HFFc6 (cell line): Measurements from ENCODE around the gene ARHGAP23. TPM values are rescaled to one million over a fixed set of nuclear protein-coding genes. Genes with fewer than 3 reads are reported as not detected.

Source experiments
- DNase-seq: peaks from one replicate; pipeline ENCODE4 v3.0.0-alpha.2; 2018
- H3K27ac Mint-ChIP-seq: 2 replicates; pipeline ENCODE4 v1.8.0; 2020; ENCODE audit warnings: mild to moderate bottlenecking, mixed read lengths
- H3K27me3 Mint-ChIP-seq: 2 replicates; pipeline ENCODE4 v1.8.0; 2021; ENCODE audit warnings: mild to moderate bottlenecking, moderate library complexity, mixed read lengths; ENCODE audit not compliant: insufficient read depth
- H3K36me3 Mint-ChIP-seq: 2 replicates; pipeline ENCODE4 v1.8.0; 2021; ENCODE audit warnings: low read depth, mixed read lengths
- H3K4me1 Mint-ChIP-seq: 2 replicates; pipeline ENCODE4 v1.8.0; 2020; ENCODE audit warnings: low read depth, mixed read lengths
- H3K4me3 Mint-ChIP-seq: 2 replicates; pipeline ENCODE4 v1.8.0; 2020; ENCODE audit warnings: mild to moderate bottlenecking, moderate library complexity, mixed read lengths
- H3K9me3 Mint-ChIP-seq: 2 replicates; pipeline ENCODE4 v1.8.0; 2020; ENCODE audit warnings: mild to moderate bottlenecking, mixed read lengths
- CTCF ChIP-seq: fragments of 200-600 bp; sonication (generic); IDR thresholded peaks from 2 replicates; pipeline ENCODE4 v1.5.0; 2021; ENCODE audit warnings: antibody characterized with exemption, mild to moderate bottlenecking
- total RNA-seq, 6 experiments: library from RNA; stranded (reverse); fragmentation: NEBNext Ultra II Directional; extraction: Animal tissue kit (Norgen Biotek cat#: 25700); gene quantifications; 2 replicates in 1 of 6; 3 replicates in 5 of 6; pipeline ENCODE4 v1.2.3, GENCODE V29; 2021

Gene ARHGAP23
- total RNA-seq, 6 experiments from 2014 or later = 206 to 231 (median 224) TPM

GRCh38 chr17:38440614-38441397 is 12.5 kb downstream of the ARHGAP23 start:
- H3K4me3 Mint-ChIP-seq = no peak overlapping the region
- peaks cover 27% of the 10 kb centered on the region for H3K4me1 Mint-ChIP-seq
- H3K27me3 Mint-ChIP-seq = no peaks in the 10 kb centered on the region; the same call in 1 of the 2 replicates
- H3K9me3 Mint-ChIP-seq = no peaks in the 10 kb centered on the region
- no peak for TF ChIP-seq CTCF
- DNase-seq = no peak
- H3K27ac Mint-ChIP-seq = no peak overlapping the region
- H3K36me3 Mint-ChIP-seq = no peaks in the 10 kb centered on the region; the same call in 1 of the 2 replicates

- no peak for TF ChIP-seq CTCF
- H3K4me1 Mint-ChIP-seq = peaks cover 27% of the 10 kb centered on the region
- H3K27me3 Mint-ChIP-seq = no peaks in the 10 kb centered on the region; the same call in 1 of the 2 replicates
- H3K9me3 Mint-ChIP-seq = no peaks in the 10 kb centered on the region
- DNase-seq = no peak
- no peak overlapping the region for H3K4me3 Mint-ChIP-seq
- H3K36me3 Mint-ChIP-seq = no peaks in the 10 kb centered on the region; the same call in 1 of the 2 replicates
- H3K27ac Mint-ChIP-seq = no peak overlapping the region
Measured at GRCh38 chr17:38441429-38442061, 13.3 kb downstream of the ARHGAP23 start.

- H3K9me3 Mint-ChIP-seq = no peaks in the 10 kb centered on the region
- no peak for DNase-seq
- peak overlapping the region; percentile 30 for H3K27ac Mint-ChIP-seq
- no peaks in the 10 kb centered on the region; the same call in 1 of the 2 replicates for H3K36me3 Mint-ChIP-seq
- no peak for TF ChIP-seq CTCF
- peaks cover 30% of the 10 kb centered on the region for H3K4me1 Mint-ChIP-seq
- no peaks in the 10 kb centered on the region; the same call in 1 of the 2 replicates for H3K27me3 Mint-ChIP-seq
- no peak overlapping the region; the same call in 1 of the 2 replicates for H3K4me3 Mint-ChIP-seq
Measured at GRCh38 chr17:38442548-38442947, 14.3 kb downstream of the ARHGAP23 start.

GRCh38 chr17:38443356-38444031 is 15.2 kb downstream of the ARHGAP23 start:
- Mint-ChIP-seq H3K27ac (peak overlapping the region; percentile 43; the same call in 1 of the 2 replicates), H3K27me3 (no peaks in the 10 kb centered on the region; the same call in 1 of the 2 replicates), H3K4me3 (no peak overlapping the region), H3K4me1 (peaks cover 40% of the 10 kb centered on the region), H3K36me3 (no peaks in the 10 kb centered on the region; the same call in 1 of the 2 replicates), H3K9me3 (no peaks in the 10 kb centered on the region)
- TF ChIP-seq CTCF = no peak
- DNase-seq = no peak

- Mint-ChIP-seq H3K9me3 (no peaks in the 10 kb centered on the region), H3K27me3 (no peaks in the 10 kb centered on the region; the same call in 1 of the 2 replicates), H3K27ac (peak overlapping the region; percentile 43), H3K4me3 (peak overlapping the region; percentile 17; the same call in 1 of the 2 replicates), H3K4me1 (peaks cover 42% of the 10 kb centered on the region), H3K36me3 (peaks cover 2% of the 10 kb centered on the region; the same call in 1 of the 2 replicates)
- peak; percentile 95 for TF ChIP-seq CTCF
- peak; percentile 43 for DNase-seq
Measured at GRCh38 chr17:38444151-38444550, 15.9 kb downstream of the ARHGAP23 start.
